K562 (cell line): ENCODE results near the gene ATXN7L1. TPM values are rescaled to one million over a fixed set of nuclear protein-coding genes. Genes with fewer than 3 reads are reported as not detected.

Experiments used
- C11orf30 ChIP-seq: fragments of 450-650 bp; IDR thresholded peaks from 2 replicates; pipeline ENCODE4 v1.6.1; 2016; ENCODE audit warnings: low read depth, mild to moderate bottlenecking
- CHD7 ChIP-seq: fragments of 200-600 bp; sonication (generic); IDR thresholded peaks from one replicate; pipeline ENCODE4 v1.6.1; 2012; ENCODE audit warnings: mild to moderate bottlenecking, low read depth, low read length, inconsistent platforms
- CXXC5 ChIP-seq: fragments of 250-450 bp; sonication (Bioruptor Pico); IDR thresholded peaks from 2 replicates; pipeline ENCODE4 v1.8.0; 2022; ENCODE audit warnings: inconsistent platforms, mild to moderate bottlenecking, moderate library complexity
- HNRNPK ChIP-seq: fragments of 200-400 bp; formaldehyde crosslinking; IDR thresholded peaks from one replicate; pipeline ENCODE4 v1.6.1; 2018; ENCODE audit warnings: mild to moderate bottlenecking, low read depth, low read length; ENCODE audit not compliant: poor library complexity, severe bottlenecking
- KAT7 ChIP-seq: sonication (generic); formaldehyde crosslinking; IDR thresholded peaks from 2 replicates; pipeline ENCODE4 v1.8.0; 2022; ENCODE audit warnings: missing genetic modification reagents, mild to moderate bottlenecking, borderline replicate concordance
- PATZ1 ChIP-seq: fragments of 250-450 bp; sonication (Bioruptor Pico); IDR thresholded peaks from 2 replicates; pipeline ENCODE4 v1.5.0; 2020; ENCODE audit warnings: mild to moderate bottlenecking, borderline replicate concordance
- PHB ChIP-seq: fragments of 250-450 bp; sonication (Bioruptor Pico); IDR thresholded peaks from 2 replicates; pipeline ENCODE4 v1.5.0; 2021
- PKNOX1 ChIP-seq: fragments of 450-650 bp; IDR thresholded peaks from 2 replicates; pipeline ENCODE4 v1.6.1; 2016
- polyA plus RNA-seq, 8 experiments: library from polyadenylated mRNA; depleted of rRNA in 4 of 8; stranded (reverse) in 5 of 8; unstranded in 3 of 8; fragments of >200 nt; fragmentation: Nextera tagmentation in 2 of 8; fragmentation: Illumina TruSeq in 1 of 8; extraction: Ambion mirVana in 2 of 8; extraction: Trizol in 1 of 8; gene quantifications; 2 replicates each; pipeline versions ENCODE4 v1.2.1 to v1.2.3, GENCODE V29; 2011 to 2014; ENCODE audit warnings: inconsistent platforms in 1 of 8, missing spikeins in 1 of 8
- total RNA-seq, 7 experiments: library from RNA; depleted of rRNA in 6 of 7; stranded (reverse); fragments of >200 nt in 6 of 7; fragmentation: Illumina TruSeq in 2 of 7; extraction: Trizol in 2 of 7; gene quantifications; 2 replicates each; pipeline versions ENCODE4 v1.2.1 to v1.2.3, GENCODE V29; 2011 to 2021; ENCODE audit warnings: low replicate concordance in 1 of 7

The ATXN7L1 gene
- total and polyA plus RNA-seq, 9 of the 15 experiments (the other 6 are each of a cell fraction or from before 2014, with no cell fraction given), result 6.6 to 13.7 (median 10.7) TPM

- TF ChIP-seq C11orf30, result 0 out of 2 replicates have a peak, but pooled peaks have one; percentile 11
- TF ChIP-seq HNRNPK, result peak; percentile 59
- TF ChIP-seq PATZ1 (CRISPR knock-in tag), result 0 out of 2 replicates have a peak, but pooled peaks have one; percentile 28
- TF ChIP-seq CHD7, result no peak
- TF ChIP-seq KAT7, result no peak
- peak; percentile 93 for TF ChIP-seq CXXC5 (CRISPR knock-in tag)
- TF ChIP-seq PHB (CRISPR knock-in tag), result peak; percentile 89; the same call in 1 of the 2 replicates
- TF ChIP-seq PKNOX1, result peak; percentile 78
Observed at GRCh38 chr7:105876091-105876963, at the start of gene ATXN7L1 (continued).
